ENCODE data around the gene RNF14.
A peak's percentile ranks its signal among the peaks of the same experiment; 100 is the strongest.

GRCh38 chr5:142012186-142012785 lies 43.4 kb downstream of the RNF14 start:
- TF ChIP-seq CTCF (IDR thresholded peaks at IDR 0.05) (peak; percentile 77), POLR2AphosphoS5 (IDR thresholded peaks at IDR 0.05; ENCODE audit: low read depth, low read length) (no peak), SIN3A (IDR thresholded peaks at IDR 0.05; ENCODE audit: borderline replicate concordance, insufficient read depth, low read depth, low read length) (no peak), TCF7L2 (IDR thresholded peaks at IDR 0.05; ENCODE audit: low read depth, low read length) (no peak), REST (IDR thresholded peaks at IDR 0.05; ENCODE audit: insufficient read depth in 1 of 2, low read depth in 2 of 2, low read length in 1 of 2) (no peak)
